Left hindlimb (tissue), 1 donor: ENCODE results near the gene YIF1B.
"Not testable (repeated sequence)": the region's sequence is repeated elsewhere in the genome, so short reads cannot be mapped to it uniquely, and the experiment has no call there.

Experiments
- DNase-seq: peaks from one replicate; pipeline ENCODE4 v3.0.0-alpha.2; 2018

YIF1B gene, protein sequence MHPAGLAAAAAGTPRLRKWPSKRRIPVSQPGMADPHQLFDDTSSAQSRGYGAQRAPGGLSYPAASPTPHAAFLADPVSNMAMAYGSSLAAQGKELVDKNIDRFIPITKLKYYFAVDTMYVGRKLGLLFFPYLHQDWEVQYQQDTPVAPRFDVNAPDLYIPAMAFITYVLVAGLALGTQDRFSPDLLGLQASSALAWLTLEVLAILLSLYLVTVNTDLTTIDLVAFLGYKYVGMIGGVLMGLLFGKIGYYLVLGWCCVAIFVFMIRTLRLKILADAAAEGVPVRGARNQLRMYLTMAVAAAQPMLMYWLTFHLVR

DNA sequence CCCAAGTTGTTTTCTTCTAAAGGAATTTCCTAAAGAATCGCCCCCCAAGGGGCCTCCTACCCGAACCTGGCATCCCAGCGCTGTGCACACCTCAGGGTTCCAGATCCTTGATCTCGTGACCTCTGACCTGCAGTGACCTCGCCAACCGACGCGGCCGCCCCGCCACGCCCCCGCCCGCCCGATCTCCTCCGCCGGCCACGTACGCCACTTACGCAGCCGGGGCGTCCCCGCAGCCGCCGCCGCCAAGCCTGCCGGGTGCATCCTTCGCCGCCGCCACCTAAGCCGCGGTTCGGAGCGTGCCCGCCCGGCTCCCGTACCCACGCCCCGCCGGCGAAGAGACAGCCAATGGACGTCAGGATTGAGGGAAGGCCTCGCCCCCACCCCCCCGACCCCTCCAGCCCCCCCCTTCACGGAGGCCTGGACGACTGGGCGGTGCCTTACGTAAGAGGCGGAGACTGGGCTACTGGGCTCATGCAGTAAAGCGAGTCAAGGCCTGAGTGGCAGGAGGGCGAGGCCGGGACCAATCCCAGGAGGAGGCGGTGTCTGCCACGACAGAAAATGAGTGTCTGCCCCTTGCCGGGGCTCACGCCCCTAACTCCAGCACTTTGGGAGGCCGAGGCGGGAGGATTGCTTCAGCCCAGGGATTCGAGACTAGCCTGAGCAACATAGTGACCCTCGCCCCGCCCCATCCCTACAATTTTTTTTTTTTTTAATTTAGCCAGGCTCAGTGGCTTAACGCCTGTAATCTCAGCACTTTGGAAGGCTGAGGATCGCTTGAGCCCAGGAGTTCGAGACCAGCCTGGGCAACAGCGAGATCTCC lies at the start of gene YIF1B:
Gene YIF1B (minus strand): TSS at position 291 of the 820 bp plus-strand sequence. CDS start 30 bp downstream, at position 261.
- peak; percentile 99 for DNase-seq

DNA sequence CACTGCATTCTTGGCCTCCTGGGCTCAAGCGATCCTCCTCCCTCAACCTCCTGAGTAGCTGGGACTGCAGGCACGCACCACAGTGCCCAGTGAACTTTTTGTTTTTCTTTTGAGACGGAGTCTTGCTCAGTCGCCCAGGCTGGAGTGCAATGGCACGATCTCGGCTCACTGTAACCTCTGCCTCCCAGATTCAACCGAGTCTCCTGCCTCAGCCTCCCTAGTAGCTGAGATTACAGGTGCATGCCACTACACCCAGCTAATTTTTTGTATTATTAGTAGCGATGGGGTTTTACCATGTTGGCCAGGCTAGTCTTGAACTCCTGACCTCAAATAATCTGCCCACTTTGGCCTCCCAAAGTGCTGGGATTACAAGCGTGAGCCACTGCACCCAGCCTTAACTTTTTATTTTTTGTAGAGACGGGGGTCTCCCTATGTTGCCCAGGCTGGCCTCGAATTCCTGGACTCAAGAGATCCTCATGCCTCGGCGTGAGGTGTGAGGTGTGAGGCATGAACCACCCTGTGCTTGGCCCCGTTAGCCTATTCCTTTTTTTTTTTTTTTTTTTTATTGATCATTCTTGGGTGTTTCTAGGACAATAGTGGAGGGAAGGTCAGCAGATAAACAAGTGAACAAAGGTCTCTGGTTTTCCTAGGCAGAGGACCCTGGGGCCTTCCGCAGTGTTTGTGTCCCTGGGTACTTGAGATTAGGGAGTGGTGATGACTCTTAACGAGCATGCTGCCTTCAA lies 47.4 kb upstream of the YIF1B start:
- not testable (repeated sequence) for DNase-seq

DNA sequence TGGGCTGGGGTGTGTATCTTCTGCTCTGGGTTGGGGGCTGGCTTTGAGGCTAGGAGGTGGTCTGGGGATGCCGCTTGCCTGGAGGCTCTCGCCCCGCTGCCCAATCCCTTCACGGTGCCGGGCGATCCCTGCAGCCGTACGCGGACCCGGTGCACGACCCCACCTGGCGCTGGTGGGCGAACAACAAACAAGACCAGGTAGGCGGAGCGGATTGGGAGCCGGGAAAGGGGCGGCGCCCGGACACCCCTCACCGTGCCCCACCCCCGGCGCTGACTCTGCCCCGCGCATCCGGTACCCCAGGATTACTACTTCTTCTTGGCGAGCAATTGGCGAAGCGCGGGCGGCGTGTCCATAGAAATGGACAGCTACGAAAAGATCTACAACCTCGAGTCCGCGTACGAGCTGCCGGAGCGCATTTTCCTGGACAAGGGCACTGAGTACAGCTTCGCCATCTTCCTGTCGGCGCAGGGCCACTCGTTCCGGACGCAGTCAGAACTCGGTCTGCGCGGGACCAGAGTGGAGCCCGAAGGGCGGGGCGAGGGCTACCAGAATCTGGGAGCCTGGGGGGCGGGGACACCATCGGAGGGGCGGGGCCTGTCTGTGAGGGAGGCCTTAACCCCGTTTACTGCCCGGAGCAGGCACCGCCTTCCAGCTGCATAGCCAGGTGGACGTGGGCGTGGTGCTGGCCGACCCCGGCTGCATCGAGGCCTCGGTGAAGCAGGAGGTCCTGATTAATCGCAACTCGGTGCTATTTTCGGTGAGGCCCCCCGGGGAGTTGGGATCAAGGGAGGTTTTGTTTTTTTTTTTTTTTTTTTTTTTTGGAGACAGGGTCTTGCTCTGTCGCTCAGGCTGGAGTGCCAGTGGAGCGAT lies 46.6 kb upstream of the YIF1B start:
- peak; percentile 64 for DNase-seq

DNA sequence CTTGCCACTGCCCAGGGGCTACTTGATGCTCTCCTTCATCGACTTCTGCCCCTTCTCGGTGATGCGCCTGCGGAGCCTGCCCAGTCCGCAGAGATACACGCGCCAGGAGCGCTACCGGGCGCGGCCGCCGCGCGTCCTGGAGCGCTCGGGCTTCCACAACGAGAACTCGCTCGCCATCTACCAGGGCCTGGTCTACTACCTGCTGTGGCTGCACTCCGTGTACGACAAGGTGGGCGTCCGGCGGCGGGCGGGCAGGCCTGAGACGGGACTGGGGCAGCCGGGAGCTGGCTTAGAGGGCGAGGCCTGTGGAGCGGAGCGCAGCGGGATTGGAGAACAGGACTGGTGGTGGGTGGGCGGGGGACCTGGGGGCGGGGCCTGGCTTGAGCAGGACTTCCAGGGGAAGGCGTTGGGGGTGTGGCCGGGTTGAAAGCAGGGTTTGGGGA lies 45.9 kb upstream of the YIF1B start:
- DNase-seq, result peak; percentile 87

DNA sequence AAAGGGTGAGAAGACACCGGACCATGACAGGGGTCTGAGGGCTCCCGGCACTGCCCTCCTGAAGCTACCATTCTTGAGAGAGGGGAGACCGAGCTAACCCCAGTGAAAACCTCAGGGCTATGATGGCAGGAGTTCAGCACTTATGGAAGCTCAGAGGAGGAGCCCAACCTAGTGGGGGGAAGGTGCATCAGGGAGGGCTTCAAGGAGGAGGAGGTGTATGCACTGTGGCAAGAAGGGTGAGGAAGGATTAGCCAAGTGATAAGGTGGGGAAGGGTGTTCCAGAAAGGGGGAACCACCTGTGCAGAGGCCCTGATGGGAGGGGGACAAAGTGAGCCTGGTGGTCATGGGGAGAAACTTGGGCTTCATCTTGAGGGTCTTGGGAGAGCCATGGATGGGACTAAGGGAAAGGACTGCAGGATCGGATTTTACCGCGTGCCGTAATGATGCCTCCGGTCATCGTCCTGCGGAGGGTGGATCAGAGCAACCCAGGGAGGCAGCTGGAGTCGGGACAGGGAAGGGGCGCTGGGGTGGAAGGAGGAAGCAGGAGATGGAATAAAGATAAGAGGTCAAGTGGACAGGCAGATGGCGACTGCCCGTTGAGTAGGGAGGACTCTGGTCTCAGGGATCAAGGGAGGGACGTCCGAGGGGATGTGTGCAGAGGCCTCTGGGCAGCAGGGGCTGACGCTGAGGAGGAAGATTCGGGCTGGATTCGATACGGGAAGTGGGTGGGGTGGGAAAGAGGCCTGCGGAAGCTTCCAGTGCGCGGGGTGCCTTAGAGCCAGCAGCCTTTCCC lies 45.3 kb upstream of the YIF1B start:
- no peak for DNase-seq

DNA sequence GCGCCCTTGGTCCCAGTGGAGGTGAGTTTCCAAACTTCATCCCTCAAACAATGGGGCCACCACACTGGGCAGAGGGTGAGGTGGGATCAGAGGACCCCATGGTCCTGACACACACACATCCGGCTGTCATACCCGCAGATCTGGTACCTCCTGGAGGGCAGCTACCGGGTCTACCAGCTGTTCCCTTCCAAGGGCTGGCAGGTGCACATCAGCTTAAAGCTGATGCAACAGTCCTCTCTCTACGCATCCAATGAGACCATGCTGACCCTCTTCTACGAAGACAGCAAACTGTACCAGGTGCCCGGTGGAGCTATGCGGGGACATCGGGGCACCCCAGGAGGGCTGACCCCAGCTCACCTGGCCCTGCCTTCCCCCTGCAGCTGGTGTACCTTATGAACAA lies 44.6 kb upstream of the YIF1B start:
- no peak for DNase-seq

DNA sequence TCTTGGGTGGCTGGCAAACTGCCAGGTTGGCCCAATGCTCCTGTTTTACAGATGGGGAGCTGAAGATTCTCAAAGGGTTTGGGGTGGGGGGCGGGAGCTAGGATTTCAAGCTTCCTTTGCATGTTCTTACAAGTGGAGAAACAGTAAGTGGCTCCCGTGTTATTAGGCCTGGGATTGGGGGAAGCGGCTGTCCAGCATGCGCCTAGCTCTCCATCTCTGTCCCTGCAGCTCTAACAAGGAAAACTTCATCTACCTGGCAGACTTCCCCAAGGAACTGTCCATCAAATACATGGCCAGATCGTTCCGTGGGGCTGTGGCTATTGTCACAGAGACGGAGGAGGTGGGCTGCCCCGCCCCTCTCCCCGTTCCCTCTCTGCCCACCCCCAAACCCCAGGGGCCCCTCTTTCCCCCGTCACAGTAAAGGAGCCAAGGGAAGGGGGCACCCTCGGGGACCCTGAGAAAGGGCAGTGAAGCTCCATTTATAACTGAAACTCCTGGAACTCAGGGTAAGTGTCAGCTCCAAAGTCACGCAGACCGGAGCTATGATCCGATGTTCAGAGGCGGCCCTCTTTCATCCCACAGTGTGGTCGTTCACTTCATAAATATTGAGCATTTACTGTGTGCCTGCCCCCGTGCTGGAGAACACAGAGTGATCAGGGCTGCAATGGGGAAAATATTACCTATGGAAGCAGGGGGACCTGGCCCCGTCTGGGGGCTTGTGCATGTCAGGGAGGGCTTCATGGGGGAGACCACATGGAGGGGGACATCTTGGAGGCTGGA lies 43.7 kb upstream of the YIF1B start:
- no peak for DNase-seq

DNA sequence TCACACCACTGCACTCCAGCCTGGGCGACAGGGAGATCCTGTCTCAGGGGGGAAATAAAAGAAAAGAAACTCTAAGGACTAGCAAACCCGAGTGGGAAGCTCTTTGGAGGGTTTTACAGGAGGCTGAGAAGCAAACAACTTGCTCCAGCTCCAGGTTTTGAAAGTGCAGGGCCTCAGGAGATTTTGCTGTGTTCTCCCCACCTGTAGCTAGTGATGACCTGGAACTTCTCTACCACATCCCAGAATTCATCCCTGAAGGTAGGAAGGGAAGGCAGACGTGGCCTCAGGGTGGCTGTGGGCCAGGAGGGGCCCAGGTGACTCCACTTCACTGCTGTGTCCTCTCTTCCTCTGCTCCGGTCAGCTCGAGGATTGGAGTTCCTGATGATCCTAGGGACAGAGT lies 42.3 kb upstream of the YIF1B start:
- no peak for DNase-seq

DNA sequence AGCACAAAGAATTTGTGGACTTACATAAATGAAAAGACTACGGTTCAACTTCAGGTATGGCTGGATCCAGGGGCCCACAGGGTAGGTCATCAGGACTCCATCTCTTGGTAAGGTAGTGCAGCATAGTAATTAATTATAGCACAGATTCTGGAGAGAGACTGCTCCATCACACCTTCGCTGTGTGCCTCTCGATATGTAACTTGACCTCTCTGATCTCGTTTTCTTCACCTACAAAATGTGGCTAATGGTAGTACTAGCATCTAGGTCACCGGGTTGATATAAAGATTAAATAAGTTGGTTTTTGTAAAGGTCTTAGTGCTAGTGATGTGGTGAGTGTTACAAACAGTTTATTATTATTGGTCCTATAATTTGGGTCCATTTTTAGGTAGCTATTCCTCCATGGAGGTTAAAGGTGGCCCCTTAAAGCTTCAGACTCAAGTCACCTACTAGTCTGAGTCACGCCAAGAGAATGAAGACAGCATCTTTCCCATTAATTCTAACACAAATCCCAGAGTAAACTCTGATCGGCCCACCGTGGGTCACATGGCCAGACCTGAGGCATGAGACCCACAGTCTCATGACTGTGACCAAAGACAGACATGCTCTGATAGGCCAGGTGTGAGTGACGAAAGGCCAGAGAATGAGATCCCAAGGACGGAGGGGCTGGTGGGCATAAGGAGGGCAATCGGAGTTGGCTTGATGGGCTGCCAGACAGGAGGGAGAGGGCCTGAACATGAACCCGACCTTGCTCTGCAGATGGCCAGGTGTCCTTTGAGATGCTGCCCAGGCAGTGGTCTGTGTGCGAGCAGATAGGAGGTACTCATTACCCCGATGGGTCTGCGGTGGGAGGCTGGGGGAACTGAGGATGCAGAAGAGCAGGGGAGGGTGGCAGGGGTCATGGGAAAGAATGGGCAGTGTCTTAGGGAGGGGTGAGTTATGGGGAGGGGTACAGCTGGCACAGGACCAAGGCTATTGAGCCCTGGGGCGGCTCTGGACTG lies 40.3 kb upstream of the YIF1B start:
- DNase-seq, result no peak

DNA sequence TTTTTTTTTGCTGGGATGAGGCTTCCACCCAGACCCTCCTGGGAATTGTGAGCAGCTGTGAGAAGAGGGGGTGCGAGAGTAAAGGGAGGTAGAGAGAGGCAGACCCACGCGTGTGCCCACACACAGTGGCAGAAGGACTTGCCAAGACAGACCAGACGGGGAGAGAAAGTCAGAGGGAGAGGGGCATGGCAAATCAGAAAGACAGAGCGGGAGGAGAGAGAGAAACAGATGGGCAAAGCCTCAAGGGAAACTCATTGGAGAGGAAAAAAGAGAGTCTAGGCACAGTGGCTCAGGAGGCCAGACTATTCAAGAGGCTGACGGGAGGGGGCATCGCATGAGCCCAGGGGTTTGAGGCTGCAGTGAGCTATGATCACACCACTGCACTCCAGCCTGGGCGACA lies 36.9 kb upstream of the YIF1B start:
- no peak for DNase-seq

DNA sequence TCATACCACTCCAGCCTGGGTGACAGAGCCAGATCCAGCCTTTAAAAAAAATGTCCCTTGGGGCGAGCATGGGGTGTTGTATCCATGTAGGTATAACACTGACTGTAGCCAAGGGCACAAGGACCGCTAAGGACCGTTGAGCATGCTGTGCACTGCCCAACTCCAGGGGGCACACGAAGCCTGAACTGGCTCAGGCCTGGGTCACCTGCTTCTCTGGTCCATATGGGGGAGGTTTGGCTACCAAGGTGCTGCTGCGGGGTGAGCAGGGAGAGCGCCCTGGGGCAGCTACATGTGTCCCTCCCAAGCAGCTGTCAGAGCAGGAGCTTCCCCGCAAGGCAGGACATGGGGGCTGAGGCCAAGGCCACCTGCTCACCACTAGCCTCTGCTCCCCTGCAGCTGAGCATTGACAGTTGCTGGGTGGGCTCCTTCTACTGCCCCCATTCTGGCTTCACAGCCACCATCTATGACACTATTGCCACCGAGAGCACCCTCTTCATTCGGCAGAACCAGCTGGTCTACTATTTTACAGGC lies 36.2 kb upstream of the YIF1B start:
- DNase-seq, result no peak

DNA sequence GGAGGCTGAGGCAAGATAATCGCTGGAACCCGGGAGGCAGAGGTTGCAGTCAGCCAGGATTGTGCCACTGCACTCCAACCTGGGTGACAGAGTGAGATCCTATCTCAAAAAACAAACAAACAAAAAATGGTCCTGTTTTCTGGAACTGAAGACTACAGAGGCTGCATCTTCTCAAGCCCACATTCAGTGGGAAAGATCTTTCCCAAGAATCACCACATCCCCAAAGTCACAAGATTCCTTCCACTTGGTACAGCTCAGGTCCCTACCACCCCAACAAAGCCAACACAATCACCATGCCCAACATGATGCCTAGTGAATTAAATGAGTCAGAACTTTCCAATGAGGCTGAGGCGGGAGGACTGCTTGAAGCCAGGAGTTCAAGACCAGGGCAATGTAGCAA lies 35.1 kb upstream of the YIF1B start:
- DNase-seq, result no peak

DNA sequence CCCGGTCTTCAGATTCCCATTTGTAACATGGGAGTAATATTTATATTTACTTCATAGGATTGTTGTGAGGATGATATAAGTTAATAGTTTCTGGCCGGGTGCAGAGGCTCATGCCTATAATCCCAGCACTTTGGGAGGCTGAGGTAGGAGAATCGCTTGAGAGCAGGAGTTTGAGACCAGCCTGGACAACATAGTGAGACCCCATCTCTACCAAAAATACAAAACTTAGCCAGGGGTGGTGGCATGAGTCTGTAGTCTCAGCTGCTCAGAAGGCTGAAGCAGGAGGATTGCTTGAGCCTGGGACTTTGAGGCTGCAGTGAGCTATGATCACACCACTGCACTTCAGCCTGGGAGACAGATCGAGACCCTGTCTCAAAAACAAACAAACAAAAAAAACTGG lies 31.1 kb upstream of the YIF1B start:
- DNase-seq, result no peak

DNA sequence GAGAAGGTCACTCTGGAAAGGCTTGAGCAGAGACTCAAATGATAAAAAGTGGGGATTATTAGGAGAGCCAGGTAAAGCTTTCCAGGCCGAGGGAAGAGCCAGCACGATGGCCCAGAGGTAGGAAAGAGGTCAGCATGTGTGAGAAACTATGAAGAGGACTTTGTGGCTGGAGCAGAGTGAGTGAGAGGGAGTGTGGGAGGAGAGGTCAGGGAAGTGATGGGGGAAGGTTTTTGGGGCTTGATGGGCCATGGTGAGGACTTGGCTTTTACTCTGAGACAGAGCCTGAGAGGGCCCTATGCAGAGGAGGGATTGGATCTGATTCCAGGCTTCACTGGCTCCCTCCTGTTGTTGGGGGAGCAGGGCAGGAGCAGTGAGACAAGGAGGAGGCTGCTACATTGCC lies 25.2 kb upstream of the YIF1B start:
- no peak for DNase-seq

DNA sequence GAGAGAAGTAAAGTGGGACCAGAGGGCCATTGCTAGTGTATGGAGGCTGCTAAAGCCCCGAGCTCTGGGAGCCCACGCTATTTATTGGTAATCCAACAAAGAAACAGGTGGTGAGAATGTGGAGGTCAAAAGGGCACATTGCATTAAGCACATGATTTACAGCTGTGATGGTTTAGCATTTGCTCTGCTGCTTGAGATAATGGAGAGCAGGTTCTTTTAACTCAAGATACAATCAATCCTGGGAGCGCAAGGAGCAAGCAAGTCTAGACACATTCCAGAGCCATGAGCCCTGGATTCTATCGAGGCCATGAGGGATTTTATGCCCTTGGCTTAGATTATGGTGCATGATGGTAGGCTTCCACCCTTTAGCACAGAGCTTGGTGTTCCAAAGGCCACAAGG lies 23.3 kb upstream of the YIF1B start:
- not testable (repeated sequence) for DNase-seq

DNA sequence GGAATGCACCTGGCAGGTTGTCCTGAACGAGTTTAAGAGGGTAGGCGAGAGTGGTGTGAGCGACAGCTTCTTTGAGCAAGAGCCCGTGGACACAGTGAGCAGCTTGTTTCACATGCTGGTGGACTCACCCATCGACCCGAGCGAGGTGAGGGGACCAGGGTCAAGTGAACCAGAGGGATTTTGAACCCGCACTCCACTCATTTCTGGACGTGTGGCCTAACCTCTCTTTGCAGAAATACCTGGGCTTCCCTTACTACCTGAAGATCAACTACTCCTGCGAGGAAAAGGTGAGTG lies 21.6 kb upstream of the YIF1B start:
- DNase-seq, result no peak

DNA sequence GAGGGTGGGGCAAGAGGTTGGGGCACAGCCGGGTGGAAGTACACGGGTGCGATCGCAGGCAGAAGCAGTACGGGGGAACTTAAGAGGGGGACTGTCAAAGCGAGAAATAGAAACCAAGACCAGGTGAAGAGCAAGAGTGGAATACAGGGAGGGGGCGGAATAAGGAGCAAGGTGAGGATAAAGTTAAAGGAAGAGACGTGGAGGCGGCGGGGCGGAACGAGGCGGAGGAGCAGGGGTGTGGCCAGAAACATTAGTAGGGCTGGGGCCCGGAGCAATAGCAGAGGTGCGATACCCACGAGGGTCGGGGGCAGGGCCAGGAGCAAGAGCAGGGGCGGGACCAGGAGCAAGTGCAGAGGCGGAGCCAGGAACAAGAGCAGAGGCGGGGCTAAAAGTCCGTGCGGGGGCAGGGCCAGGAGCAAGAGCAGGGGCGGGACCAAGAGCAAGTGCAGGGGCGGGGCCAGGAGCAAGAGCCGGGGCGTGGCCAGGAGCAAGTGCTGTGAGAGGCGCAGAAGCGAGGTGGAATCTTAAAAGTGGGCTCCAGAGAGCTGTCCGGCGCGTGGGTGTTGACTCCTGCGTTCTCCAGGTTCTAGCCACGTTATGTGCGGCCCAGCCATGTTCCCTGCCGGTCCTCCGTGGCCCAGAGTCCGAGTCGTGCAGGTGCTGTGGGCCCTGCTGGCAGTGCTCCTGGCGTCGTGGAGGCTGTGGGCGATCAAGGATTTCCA lies 21.1 kb upstream of the YIF1B start:
- DNase-seq, result peak; percentile 92

DNA sequence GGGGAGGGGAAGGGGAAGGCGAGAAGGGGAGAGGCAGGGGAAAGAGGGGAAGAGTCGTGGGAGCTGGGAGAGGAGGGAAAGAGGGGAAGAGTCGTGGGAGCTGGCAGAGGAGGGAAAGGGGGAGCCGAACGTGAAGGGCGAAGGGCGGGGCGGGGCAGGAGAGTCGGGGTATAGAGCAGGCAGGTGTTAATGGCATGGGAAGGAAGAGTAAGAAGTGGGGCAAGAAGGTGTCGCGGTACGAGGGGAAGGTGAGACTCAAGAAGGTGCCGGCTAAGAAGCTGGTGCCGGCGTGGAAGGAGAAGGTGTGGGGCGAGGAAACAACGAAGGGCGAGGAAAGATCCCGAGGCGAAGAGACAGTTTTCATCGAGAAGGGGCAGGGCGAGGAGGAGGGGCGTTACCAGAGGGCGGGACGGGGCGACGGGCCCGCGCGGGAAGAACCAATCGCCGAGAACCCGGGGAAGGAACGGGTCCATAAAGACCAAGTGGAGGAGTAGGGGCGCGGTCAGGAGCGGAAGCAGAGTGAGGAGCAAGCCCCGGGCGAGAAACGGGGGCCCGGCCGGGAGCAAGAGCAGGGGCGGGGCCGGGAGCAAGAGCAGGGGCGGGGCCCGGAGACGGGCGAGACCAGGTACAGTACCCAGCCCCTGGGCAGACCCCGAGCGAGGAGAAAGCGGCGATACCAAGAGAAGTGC lies 20.3 kb upstream of the YIF1B start:
- DNase-seq, result peak; percentile 96
